Activated T-cell treated with anti-CD3 and anti-CD28 coated beads for 48 hours (primary cell): ENCODE results near the gene PPP2R5A.
"Not testable (repeated sequence)": the region's sequence is repeated elsewhere in the genome, so short reads cannot be mapped to it uniquely, and the experiment has no call there.

Experiments
- DNase-seq: peaks from one replicate; pipeline ENCODE4 v3.0.0-alpha.2; 2020; ENCODE audit warnings: low read depth

The PPP2R5A gene

GRCh38 chr1:212267460-212267859 is 17.8 kb upstream of the PPP2R5A start:
- DNase-seq: no peak

- DNase-seq: no peak
Observed at GRCh38 chr1:212269306-212269705, 15.9 kb upstream of the PPP2R5A start.

- no peak for DNase-seq
Observed at GRCh38 chr1:212270564-212270963, 14.6 kb upstream of the PPP2R5A start.

GRCh38 chr1:212271234-212271633 is 14.0 kb upstream of the PPP2R5A start:
- no peak for DNase-seq

GRCh38 chr1:212271823-212272485 is 13.3 kb upstream of the PPP2R5A start:
- no peak for DNase-seq

- no peak for DNase-seq
Observed at GRCh38 chr1:212281590-212281989, 3.6 kb upstream of the PPP2R5A start.

GRCh38 chr1:212283741-212284140 is 1.5 kb upstream of the PPP2R5A start:
- DNase-seq: no peak

GRCh38 chr1:212284332-212284743 is 872 bp upstream of the PPP2R5A start:
- no peak for DNase-seq

GRCh38 chr1:212285685-212286555 is 710 bp downstream of the PPP2R5A start:
- peak; percentile 64 for DNase-seq

- no peak for DNase-seq
Observed at GRCh38 chr1:212286556-212287131, 1.4 kb downstream of the PPP2R5A start.

- DNase-seq: no peak
Observed at GRCh38 chr1:212287261-212287895, 2.2 kb downstream of the PPP2R5A start.

- not testable (repeated sequence) for DNase-seq
Observed at GRCh38 chr1:212287995-212288394, 2.8 kb downstream of the PPP2R5A start.

GRCh38 chr1:212288615-212289014 is 3.4 kb downstream of the PPP2R5A start:
- no peak for DNase-seq

GRCh38 chr1:212289262-212290077 is 4.3 kb downstream of the PPP2R5A start:
- no peak for DNase-seq

GRCh38 chr1:212290608-212291007 is 5.4 kb downstream of the PPP2R5A start:
- DNase-seq: no peak

- DNase-seq: no peak
Observed at GRCh38 chr1:212291505-212292134, 6.4 kb downstream of the PPP2R5A start.

GRCh38 chr1:212292250-212293105 is 7.3 kb downstream of the PPP2R5A start:
- DNase-seq: no peak

- no peak for DNase-seq
Observed at GRCh38 chr1:212293579-212293978, 8.4 kb downstream of the PPP2R5A start.

- DNase-seq: no peak
Observed at GRCh38 chr1:212294983-212295382, 9.8 kb downstream of the PPP2R5A start.

- DNase-seq: no peak
Observed at GRCh38 chr1:212295579-212295978, 10.4 kb downstream of the PPP2R5A start.
